NCI-H1048 (cell line): Measurements from ENCODE around the gene HDAC4.
A peak's percentile ranks its signal among the peaks of the same experiment; 100 is the strongest.

Source experiments
- DNase-seq: peaks from one replicate; lab custom pipeline; 2025; lab: John Stamatoyannopoulos, UW

Gene HDAC4

GRCh38 chr2:239266779-239267287 lies 134.0 kb downstream of the HDAC4 start:
- DNase-seq = no peak

- DNase-seq = no peak
These were observed 134.4 kb downstream of the HDAC4 start for GRCh38 chr2:239266434-239266766.

- no peak for DNase-seq
These were observed 135.0 kb downstream of the HDAC4 start for GRCh38 chr2:239265681-239266433.

- no peak for DNase-seq
These were observed 135.8 kb downstream of the HDAC4 start for GRCh38 chr2:239264838-239265651.

GRCh38 chr2:239264492-239264837 lies 136.4 kb downstream of the HDAC4 start:
- DNase-seq = no peak

- DNase-seq = no peak
These were observed 136.9 kb downstream of the HDAC4 start for GRCh38 chr2:239263669-239264491.

GRCh38 chr2:239263231-239263630 lies 137.6 kb downstream of the HDAC4 start:
- no peak for DNase-seq

GRCh38 chr2:239262484-239263230 lies 138.2 kb downstream of the HDAC4 start:
- DNase-seq = no peak

GRCh38 chr2:239261796-239262483 lies 138.9 kb downstream of the HDAC4 start:
- no peak for DNase-seq

- DNase-seq = no peak
These were observed 139.5 kb downstream of the HDAC4 start for GRCh38 chr2:239261356-239261755.

GRCh38 chr2:239260546-239261327 lies 140.1 kb downstream of the HDAC4 start:
- DNase-seq = no peak

GRCh38 chr2:239259603-239260298 lies 141.1 kb downstream of the HDAC4 start:
- DNase-seq = no peak

GRCh38 chr2:239259173-239259572 lies 141.6 kb downstream of the HDAC4 start:
- no peak for DNase-seq

- no peak for DNase-seq
These were observed 142.6 kb downstream of the HDAC4 start for GRCh38 chr2:239258248-239258647.

GRCh38 chr2:239257511-239257937 lies 143.3 kb downstream of the HDAC4 start:
- no peak for DNase-seq

- no peak for DNase-seq
These were observed 144.5 kb downstream of the HDAC4 start for GRCh38 chr2:239256350-239256743.

- peak; percentile 46 for DNase-seq
These were observed 145.0 kb downstream of the HDAC4 start for GRCh38 chr2:239255628-239256349.

GRCh38 chr2:239255218-239255617 lies 145.6 kb downstream of the HDAC4 start:
- no peak for DNase-seq
